B cell (primary cell): ENCODE measurements around the gene SRBD1. TPM values are rescaled to one million over a fixed set of nuclear protein-coding genes. Genes with fewer than 3 reads are reported as not detected.

Experiments used
- ATAC-seq: fragments of 200-7000 bp; cut with Tn5 transposase; one replicate; pipeline ENCODE4 v1.10.0; 2021; ENCODE audit warnings: low read depth, mild to moderate bottlenecking, moderate number of reproducible peaks, moderate library complexity
- CTCF ChIA-PET: fragments of 350-600 bp; sonication (Branson Sonifier 250); formaldehyde crosslinking; loops from one replicate; lab custom pipeline; 2021; ENCODE audit warnings: antibody characterized with exemption, inconsistent platforms; lab: Charles Lee
- POLR2A ChIA-PET: fragments of 350-600 bp; sonication (Branson Sonifier 250); formaldehyde crosslinking; loops from one replicate; lab custom pipeline; 2021; ENCODE audit warnings: antibody characterized with exemption; lab: Charles Lee
- DNase-seq: peaks from one replicate; pipeline ENCODE4 v3.0.0; 2013
- H2AFZ ChIP-seq: 2 replicates; pipeline ENCODE4 v1.6.1; 2012; ENCODE audit warnings: mild to moderate bottlenecking, low read depth, low read length; ENCODE audit not compliant: insufficient read depth, poor library complexity, severe bottlenecking
- H3K27ac ChIP-seq, 2 donors: 1 replicate in 1 of 2; 2 replicates in 1 of 2; pipeline ENCODE4 v1.5.1; 2012 to 2013; ENCODE audit warnings: low read length in 2 of 2, mild to moderate bottlenecking in 2 of 2, moderate library complexity in 1 of 2
- H3K27me3 ChIP-seq, 4 experiments: fragments of 200-600 bp in 1 of 4; sonication (generic) in 1 of 4; replicated peaks in 1 of 4; 1 replicate in 2 of 4; 2 replicates in 2 of 4; pipeline versions ENCODE4 v1.6.1 to v1.7.0; 2013 to 2016; ENCODE audit warnings: low read length in 3 of 4, mild to moderate bottlenecking in 2 of 4, mixed read lengths in 1 of 4, moderate library complexity in 1 of 4; ENCODE audit not compliant: insufficient read depth in 4 of 4, control insufficient read depth in 3 of 4; ENCODE audit errors: control extremely low read depth in 1 of 4
- H3K36me3 ChIP-seq, 2 experiments: replicated peaks in 1 of 2; 1 replicate in 1 of 2; 2 replicates in 1 of 2; pipeline versions ENCODE4 v1.6.1 to v1.7.1; 2013; ENCODE audit warnings: low read length in 1 of 2; ENCODE audit not compliant: insufficient read depth in 2 of 2, control insufficient read depth in 1 of 2; ENCODE audit errors: control extremely low read depth in 1 of 2, extremely low read depth in 1 of 2
- H3K4me1 ChIP-seq, 2 donors: fragments of 200-600 bp in 1 of 2; sonication (generic) in 1 of 2; 1 replicate in 1 of 2; 2 replicates in 1 of 2; pipeline versions ENCODE4 v1.5.1 to v1.6.1; 2013 to 2017; ENCODE audit warnings: low read length in 2 of 2; ENCODE audit not compliant: control insufficient read depth in 2 of 2, insufficient read depth in 2 of 2
- H3K4me2 ChIP-seq: replicated peaks from 2 replicates; pipeline ENCODE3; 2012; ENCODE audit warnings: mild to moderate bottlenecking, low read depth, low read length; ENCODE audit not compliant: poor library complexity, severe bottlenecking
- H3K4me3 ChIP-seq, 5 experiments: fragments of 200-600 bp in 1 of 5; sonication (generic) in 1 of 5; 1 replicate in 3 of 5; 2 replicates in 2 of 5; pipeline versions ENCODE4 v1.5.1 to v1.7.0; 2011 to 2016; ENCODE audit warnings: low read length in 4 of 5, mild to moderate bottlenecking in 4 of 5, low read depth in 2 of 5, control low read depth in 1 of 5, moderate library complexity in 1 of 5; ENCODE audit not compliant: insufficient read depth in 1 of 5; ENCODE audit errors: control extremely low read depth in 1 of 5, extremely low read depth in 1 of 5
- H3K79me2 ChIP-seq: fragments of 200-600 bp; sonication (generic); one replicate; pipeline ENCODE4 v1.6.0; 2016; ENCODE audit warnings: low read length; ENCODE audit not compliant: control insufficient read depth, insufficient read depth
- H3K9ac ChIP-seq: fragments of 200-600 bp; sonication (generic); 2 replicates; pipeline ENCODE4 v1.6.1; 2017; ENCODE audit warnings: mild to moderate bottlenecking, low read length, moderate library complexity
- H3K9me3 ChIP-seq, 3 donors: one replicate each; pipeline versions ENCODE4 v1.6.1 to v1.7.1; 2013; ENCODE audit warnings: low read length in 2 of 3; ENCODE audit not compliant: control insufficient read depth in 2 of 3, insufficient read depth in 1 of 3; ENCODE audit errors: control extremely low read depth in 1 of 3
- H4K20me1 ChIP-seq: 2 replicates; pipeline ENCODE4 v1.6.0; 2012; ENCODE audit warnings: mild to moderate bottlenecking, low read length; ENCODE audit not compliant: insufficient read depth, control insufficient read depth, poor library complexity, severe bottlenecking
- H3K27ac Mint-ChIP-seq: one replicate; pipeline ENCODE4 v1.8.0; 2021; ENCODE audit warnings: mixed read lengths
- H3K27me3 Mint-ChIP-seq: one replicate; pipeline ENCODE4 v1.8.0; 2021; ENCODE audit warnings: mixed read lengths
- H3K4me1 Mint-ChIP-seq: one replicate; pipeline ENCODE4 v1.8.0; 2021; ENCODE audit warnings: mixed read lengths
- H3K4me3 Mint-ChIP-seq: one replicate; pipeline ENCODE4 v1.8.0; 2021; ENCODE audit warnings: mixed read lengths
- H3K9me3 Mint-ChIP-seq: one replicate; pipeline ENCODE4 v1.8.0; 2022; ENCODE audit warnings: mixed read lengths; ENCODE audit not compliant: insufficient read depth
- CTCF ChIP-seq: fragments of 200-600 bp; IDR thresholded peaks from one replicate; pipeline ENCODE4 v1.8.0; 2022; ENCODE audit warnings: antibody characterized with exemption, mild to moderate bottlenecking
- EZH2 ChIP-seq: IDR thresholded peaks from 2 replicates; pipeline ENCODE4 v1.6.1; 2012; ENCODE audit warnings: borderline replicate concordance, low read depth, mild to moderate bottlenecking, moderate library complexity, low read length; ENCODE audit not compliant: insufficient read depth, poor library complexity, severe bottlenecking
- WGBS: methylation state at CpG from one replicate; pipeline ENCODE4 v1.1.5; 2013; ENCODE audit warnings: missing lambda C conversion rate; ENCODE audit not compliant: insufficient coverage; 5-methylcytosine and 5-hydroxymethylcytosine counted together
- intact Hi-C: fragments of 100-400 bp; cut with micrococcal nuclease; formaldehyde crosslinking; loops from one replicate; pipeline ENCODE4 v1.10.0; 2022
- polyA plus RNA-seq: library from polyadenylated mRNA; depleted of rRNA; stranded (reverse); fragments of >200 nt; gene quantifications from 2 replicates; pipeline ENCODE4 v1.2.3, GENCODE V29; 2012
- total RNA-seq, 2 donors: library from RNA; stranded (reverse); fragments of 120-200 nt in 1 of 2; gene quantifications; 1 replicate in 1 of 2; 2 replicates in 1 of 2; pipeline versions ENCODE4 v1.2.3 to v1.2.4, GENCODE V29; 2013 to 2022

SRBD1 gene
- total and polyA plus RNA-seq, 2 donors (not counting 1 experiment from before 2014, with no cell fraction given): 6.2 to 27.1 TPM

GRCh38 chr2:45572979-45573378 lies 38.1 kb downstream of the SRBD1 start:
- ChIA-PET CTCF (interaction anchor here (0.8 kb wide), 1 partner anchor 591 kb away, joined by 3 read pairs; no protein-coding TSS in a partner anchor), POLR2A (no interaction called here)
- Mint-ChIP-seq H3K9me3 (peaks cover 2% of the 10 kb centered on the region), H3K27me3 (no peaks in the 10 kb centered on the region), H3K4me3 (no peak overlapping the region), H3K27ac (no peak overlapping the region), H3K4me1 (peaks cover 5% of the 10 kb centered on the region)
- H2AFZ ChIP-seq: no peak overlapping the region
- H3K4me3 ChIP-seq: no peak overlapping the region
- H3K36me3 ChIP-seq: peaks cover 1 to 35% of the 10 kb centered on the region in 2 experiments
- intact Hi-C loops: no loop called here
- no peaks in the 10 kb centered on the region for H3K9me3 ChIP-seq
- TF ChIP-seq CTCF (no peak), EZH2 (no peak)
- H3K27me3 ChIP-seq: no peaks in the 10 kb centered on the region
- no peaks in the 10 kb centered on the region for H4K20me1 ChIP-seq
- H3K9ac ChIP-seq: no peak overlapping the region
- H3K4me2 ChIP-seq: no peak overlapping the region
- ATAC-seq (no peak), DNase-seq (no peak)
- H3K4me1 ChIP-seq: peaks cover 4 to 8% of the 10 kb centered on the region in 2 donors
- no CpG with 5 or more reads among the region's 3 CpGs for WGBS
- H3K79me2 ChIP-seq: peaks cover 17% of the 10 kb centered on the region
- H3K27ac ChIP-seq: no peak overlapping the region

- DNase-seq (no peak), ATAC-seq (no peak)
- POLR2A ChIA-PET: no interaction called here
- no peaks in the 10 kb centered on the region for H3K27me3 ChIP-seq
- peaks cover 10 to 12% of the 10 kb centered on the region in 2 donors for H3K4me1 ChIP-seq
- peaks cover 17% of the 10 kb centered on the region for H3K79me2 ChIP-seq
- no peak overlapping the region for H3K4me2 ChIP-seq
- Mint-ChIP-seq H3K9me3 (peaks cover 3% of the 10 kb centered on the region), H3K4me1 (peaks cover 10% of the 10 kb centered on the region), H3K27me3 (no peaks in the 10 kb centered on the region), H3K27ac (no peak overlapping the region), H3K4me3 (no peak overlapping the region)
- H3K9me3 ChIP-seq: peaks cover 0 to 3% (median 0%) of the 10 kb centered on the region in 3 donors
- H4K20me1 ChIP-seq: no peaks in the 10 kb centered on the region
- CTCF ChIA-PET: interaction anchor here (0.6 kb wide), 1 partner anchor 8 kb away, joined by 4 read pairs; no protein-coding TSS in a partner anchor
- H3K36me3 ChIP-seq: peaks cover 0 to 26% of the 10 kb centered on the region in 2 experiments
- TF ChIP-seq CTCF (no peak), EZH2 (no peak)
- no peak overlapping the region for H3K9ac ChIP-seq
- H3K4me3 ChIP-seq: no peak overlapping the region
- intact Hi-C loops: no loop called here
- H3K27ac ChIP-seq: no peak overlapping the region
- WGBS: no CpG with 5 or more reads among the region's 3 CpGs
- no peak overlapping the region for H2AFZ ChIP-seq
Measured at GRCh38 chr2:45571940-45572339, 39.1 kb downstream of the SRBD1 start.
